ENCODE data around the gene BICD1. TPM values are rescaled to one million over a fixed set of nuclear protein-coding genes. Genes with fewer than 3 reads are reported as not detected.

The BICD1 gene
- total and polyA plus RNA-seq, 2 donors (not counting 1 experiment from before 2014, with no cell fraction given) = 11.1 to 12.4 TPM

DNA sequence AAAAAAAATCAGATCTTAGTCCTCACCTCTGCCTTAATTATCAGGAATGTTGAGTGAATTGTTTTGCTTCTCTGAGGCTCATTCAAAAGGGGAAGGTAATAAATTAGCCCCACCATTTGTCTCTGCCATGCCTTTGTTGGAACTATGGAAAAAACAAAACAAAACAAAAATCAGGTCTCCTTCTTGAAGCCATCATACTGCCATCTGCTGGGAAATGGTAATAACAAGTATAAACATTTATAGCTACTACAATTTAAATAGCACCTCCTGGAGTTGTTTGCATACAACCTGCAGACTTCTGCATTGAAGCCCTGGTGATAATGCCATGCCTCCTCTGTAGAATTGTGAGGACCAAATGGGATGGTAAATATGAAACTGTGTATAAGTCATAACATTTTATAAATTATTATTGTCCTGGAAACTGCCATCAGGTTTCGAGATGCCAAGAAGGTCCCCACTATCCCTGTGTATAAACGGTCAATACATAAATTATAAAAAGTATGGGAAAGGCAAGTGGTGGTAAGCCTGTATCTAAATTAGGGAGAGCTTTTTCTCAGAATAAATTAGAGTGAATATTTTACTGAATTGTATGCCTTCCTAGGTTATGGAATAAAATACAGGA, 205.5 kb downstream of the BICD1 start:
- Histone ChIP-seq H3K79me2 (ENCODE audit: control insufficient read depth, insufficient read depth, low read length) (no peaks in the 10 kb centered on the region), H3K27ac (ENCODE audit: insufficient read depth, low read length) (no peak overlapping the region)
- TF ChIP-seq EZH2 (IDR thresholded peaks at IDR 0.05; ENCODE audit: low read length, missing control alignments) = no peak
- TF ChIP-seq, protein P1, sequence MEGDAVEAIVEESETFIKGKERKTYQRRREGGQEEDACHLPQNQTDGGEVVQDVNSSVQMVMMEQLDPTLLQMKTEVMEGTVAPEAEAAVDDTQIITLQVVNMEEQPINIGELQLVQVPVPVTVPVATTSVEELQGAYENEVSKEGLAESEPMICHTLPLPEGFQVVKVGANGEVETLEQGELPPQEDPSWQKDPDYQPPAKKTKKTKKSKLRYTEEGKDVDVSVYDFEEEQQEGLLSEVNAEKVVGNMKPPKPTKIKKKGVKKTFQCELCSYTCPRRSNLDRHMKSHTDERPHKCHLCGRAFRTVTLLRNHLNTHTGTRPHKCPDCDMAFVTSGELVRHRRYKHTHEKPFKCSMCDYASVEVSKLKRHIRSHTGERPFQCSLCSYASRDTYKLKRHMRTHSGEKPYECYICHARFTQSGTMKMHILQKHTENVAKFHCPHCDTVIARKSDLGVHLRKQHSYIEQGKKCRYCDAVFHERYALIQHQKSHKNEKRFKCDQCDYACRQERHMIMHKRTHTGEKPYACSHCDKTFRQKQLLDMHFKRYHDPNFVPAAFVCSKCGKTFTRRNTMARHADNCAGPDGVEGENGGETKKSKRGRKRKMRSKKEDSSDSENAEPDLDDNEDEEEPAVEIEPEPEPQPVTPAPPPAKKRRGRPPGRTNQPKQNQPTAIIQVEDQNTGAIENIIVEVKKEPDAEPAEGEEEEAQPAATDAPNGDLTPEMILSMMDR (conservative IDR thresholded peaks at IDR 0.05 in 1 of 2, IDR thresholded peaks at IDR 0.05 in 1 of 2; ENCODE audit: low read depth in 1 of 2, low read length in 2 of 2) = peak; percentile 43 to 50

DNA sequence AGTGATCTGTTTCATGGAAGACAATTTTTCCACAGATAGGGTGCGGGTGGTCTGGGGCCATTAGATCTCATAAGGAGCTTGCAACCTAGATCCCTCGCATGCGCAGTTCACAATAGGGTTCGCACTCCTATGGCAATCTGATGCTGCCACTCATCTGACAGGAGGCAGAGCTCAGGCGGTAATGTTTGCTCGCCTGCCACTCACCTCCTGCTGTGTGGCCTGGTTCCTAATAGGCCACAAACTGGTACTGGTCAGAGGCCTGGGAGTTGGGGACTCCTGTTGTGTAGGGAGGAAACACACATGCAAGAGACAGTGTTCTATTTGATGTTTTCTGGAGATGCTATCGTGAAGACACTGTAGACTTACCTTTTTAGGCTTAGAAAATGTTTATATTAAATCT, 215.7 kb downstream of the BICD1 start:
- Histone ChIP-seq H3K4me2 (ENCODE audit: extremely low read depth, insufficient read depth, low read length) (no peak overlapping the region), H3K9me3 (ENCODE audit: control insufficient read depth, insufficient read depth, low read depth, low read length) (no peaks in the 10 kb centered on the region), H3K27ac (ENCODE audit: insufficient read depth, low read length) (no peak overlapping the region), H4K20me1 (ENCODE audit: control insufficient read depth, extremely low read depth, insufficient read depth, low read length) (no peaks in the 10 kb centered on the region), H3K9ac (ENCODE audit: insufficient read depth, low read length) (no peak overlapping the region), H3K4me1 (ENCODE audit: control insufficient read depth, extremely low read depth, insufficient read depth, low read length) (no peaks in the 10 kb centered on the region), H3K79me2 (ENCODE audit: control insufficient read depth, insufficient read depth, low read length) (no peaks in the 10 kb centered on the region), H3K4me3 (replicated peaks in 1 of 4; ENCODE audit: control extremely low read depth in 1 of 4, insufficient read depth in 1 of 4, low read depth in 3 of 4, low read length in 4 of 4) (no peak overlapping the region), H2AFZ (ENCODE audit: low read length) (no peak overlapping the region), H3K36me3 (ENCODE audit: control insufficient read depth, insufficient read depth, low read length) (no peaks in the 10 kb centered on the region), H3K27me3 (ENCODE audit: control insufficient read depth, insufficient read depth, low read length) (no peaks in the 10 kb centered on the region)
- TF ChIP-seq, protein P1 (conservative IDR thresholded peaks at IDR 0.05 in 1 of 2, IDR thresholded peaks at IDR 0.05 in 1 of 2; ENCODE audit: low read depth in 1 of 2, low read length in 2 of 2) = no peak
- TF ChIP-seq EZH2 (IDR thresholded peaks at IDR 0.05; ENCODE audit: low read length, missing control alignments) = no peak
- no peak for DNase-seq (ENCODE audit: low read depth in 2 of 2)

More for the DNA sequence above, 205.5 kb downstream of the BICD1 start:
- Histone ChIP-seq H3K27me3 (ENCODE audit: control insufficient read depth, insufficient read depth, low read length) (no peaks in the 10 kb centered on the region), H3K9ac (ENCODE audit: insufficient read depth, low read length) (no peak overlapping the region), H3K4me3 (replicated peaks in 1 of 4; ENCODE audit: control extremely low read depth in 1 of 4, insufficient read depth in 1 of 4, low read depth in 3 of 4, low read length in 4 of 4) (no peak overlapping the region), H3K36me3 (ENCODE audit: control insufficient read depth, insufficient read depth, low read length) (no peaks in the 10 kb centered on the region), H2AFZ (ENCODE audit: low read length) (no peak overlapping the region), H3K9me3 (ENCODE audit: control insufficient read depth, insufficient read depth, low read depth, low read length) (no peaks in the 10 kb centered on the region), H3K4me1 (ENCODE audit: control insufficient read depth, extremely low read depth, insufficient read depth, low read length) (no peaks in the 10 kb centered on the region), H3K4me2 (ENCODE audit: extremely low read depth, insufficient read depth, low read length) (no peak overlapping the region), H4K20me1 (ENCODE audit: control insufficient read depth, extremely low read depth, insufficient read depth, low read length) (no peaks in the 10 kb centered on the region)
- DNase-seq (ENCODE audit: low read depth in 2 of 2) = peak; percentile 66 to 84

DNA sequence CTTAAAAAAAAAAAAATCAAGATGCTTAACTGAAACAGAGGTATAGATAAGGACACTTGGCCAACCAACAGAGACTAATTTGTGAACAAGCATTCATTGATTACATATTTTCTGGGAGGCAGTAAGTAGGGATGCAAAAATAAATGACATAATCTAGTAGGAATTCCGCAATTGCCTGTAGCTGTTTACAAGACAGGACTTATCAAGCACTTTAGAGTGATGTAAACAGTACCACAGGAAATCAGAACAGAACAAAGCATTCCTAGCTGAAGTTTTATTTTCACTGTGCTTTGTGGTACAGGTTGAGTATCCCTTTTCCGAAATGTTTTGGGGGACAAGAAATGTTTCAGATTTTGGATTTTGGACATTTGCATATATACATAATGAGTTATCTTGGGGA, 224.5 kb downstream of the BICD1 start:
- no peak overlapping the region for H3K27ac ChIP-seq (ENCODE audit: insufficient read depth, low read length)
- H3K4me2 ChIP-seq (ENCODE audit: extremely low read depth, insufficient read depth, low read length) = no peak overlapping the region

More for the DNA sequence above, 224.5 kb downstream of the BICD1 start:
- Histone ChIP-seq H3K9me3 (ENCODE audit: control insufficient read depth, insufficient read depth, low read depth, low read length) (no peaks in the 10 kb centered on the region), H3K36me3 (ENCODE audit: control insufficient read depth, insufficient read depth, low read length) (peaks cover 2% of the 10 kb centered on the region), H3K4me1 (ENCODE audit: control insufficient read depth, extremely low read depth, insufficient read depth, low read length) (no peaks in the 10 kb centered on the region), H2AFZ (ENCODE audit: low read length) (no peak overlapping the region), H3K4me3 (replicated peaks in 1 of 4; ENCODE audit: control extremely low read depth in 1 of 4, insufficient read depth in 1 of 4, low read depth in 3 of 4, low read length in 4 of 4) (no peak overlapping the region), H3K27me3 (ENCODE audit: control insufficient read depth, insufficient read depth, low read length) (no peaks in the 10 kb centered on the region), H3K9ac (ENCODE audit: insufficient read depth, low read length) (no peak overlapping the region), H4K20me1 (ENCODE audit: control insufficient read depth, extremely low read depth, insufficient read depth, low read length) (no peaks in the 10 kb centered on the region), H3K79me2 (ENCODE audit: control insufficient read depth, insufficient read depth, low read length) (no peaks in the 10 kb centered on the region)
- peak; percentile 12 to 20 for DNase-seq (ENCODE audit: low read depth in 2 of 2)
- TF ChIP-seq, protein P1 (conservative IDR thresholded peaks at IDR 0.05 in 1 of 2, IDR thresholded peaks at IDR 0.05 in 1 of 2; ENCODE audit: low read depth in 1 of 2, low read length in 2 of 2) = no peak
- TF ChIP-seq EZH2 (IDR thresholded peaks at IDR 0.05; ENCODE audit: low read length, missing control alignments) = no peak
